Cardiac muscle cell (in vitro differentiated cells and primary cell): ENCODE results near the gene IL31. TPM values are rescaled to one million over a fixed set of nuclear protein-coding genes. Genes with fewer than 3 reads are reported as not detected.

Source experiments
- DNase-seq, 2 donors: peaks; one replicate each; pipeline versions ENCODE4 v3.0.0 to v3.0.0-alpha.2; 2010 to 2017; ENCODE audit warnings: low read depth in 1 of 2, low spot score in 1 of 2
- H3K27ac ChIP-seq: fragments of 200-600 bp; sonication (generic); 2 replicates; pipeline ENCODE4 v1.5.1; 2016
- H3K27me3 ChIP-seq: fragments of 200-600 bp; sonication (generic); 2 replicates; pipeline ENCODE4 v1.6.0; 2016; ENCODE audit warnings: control low read depth
- H3K36me3 ChIP-seq: fragments of 200-600 bp; sonication (generic); 2 replicates; pipeline ENCODE4 v1.5.1; 2016; ENCODE audit warnings: control low read depth
- H3K4me1 ChIP-seq: fragments of 200-600 bp; sonication (generic); 2 replicates; pipeline ENCODE4 v1.8.1; 2017; ENCODE audit warnings: low read depth, mild to moderate bottlenecking, mixed run types
- H3K4me3 ChIP-seq: fragments of 200-600 bp; sonication (generic); 2 replicates; pipeline ENCODE4 v1.5.1; 2016; ENCODE audit warnings: mild to moderate bottlenecking
- H3K9me3 ChIP-seq: fragments of 200-600 bp; sonication (generic); 2 replicates; pipeline ENCODE4 v1.5.1; 2017; ENCODE audit warnings: low read depth, mild to moderate bottlenecking, control low read depth
- CTCF ChIP-seq: IDR thresholded peaks from 2 replicates; pipeline ENCODE4 v1.5.1; 2012; ENCODE audit warnings: low read depth, mild to moderate bottlenecking, low read length
- polyA plus RNA-seq: library from polyadenylated mRNA; unstranded; fragments of >200 nt; fragmentation: Nextera tagmentation; extraction: Ambion mirVana; gene quantifications from 2 replicates; pipeline ENCODE4 v1.2.1, GENCODE V29; 2016
- total RNA-seq: library from RNA; depleted of rRNA; stranded (reverse); fragments of >200 nt; gene quantifications from 2 replicates; pipeline ENCODE4 v1.2.3, GENCODE V29; 2016

Gene IL31
- total RNA-seq (not detected in 2 replicates), polyA plus RNA-seq (not detected in 2 replicates)

GRCh38 chr12:122174155-122174845, at the start of gene IL31:
Gene IL31 (minus strand): TSS chr12:122174221. CDS start chr12:122174172, 49 bp downstream.
- Histone ChIP-seq H3K4me3 (no peak within 1 kb of the TSS), H3K4me1 (no peaks in the 10 kb centered on the region), H3K36me3 (no peaks in the 10 kb centered on the region), H3K27ac (no peak within 1 kb of the TSS), H3K27me3 (no peaks in the 10 kb centered on the region), H3K9me3 (no peaks in the 10 kb centered on the region)
- no peak for DNase-seq
- TF ChIP-seq CTCF: no peak

GRCh38 chr12:122216445-122216844, 42.4 kb upstream of the IL31 start:
- no peak overlapping the region for H3K4me3 ChIP-seq
- peaks cover 72% of the 10 kb centered on the region for H3K36me3 ChIP-seq
- no peaks in the 10 kb centered on the region for H3K27me3 ChIP-seq
- DNase-seq: no peak
- no peak for TF ChIP-seq CTCF
- H3K27ac ChIP-seq: no peak overlapping the region
- H3K4me1 ChIP-seq: no peaks in the 10 kb centered on the region
- H3K9me3 ChIP-seq: no peaks in the 10 kb centered on the region

GRCh38 chr12:122215771-122216170, 41.8 kb upstream of the IL31 start:
- Histone ChIP-seq H3K4me3 (no peak overlapping the region), H3K27ac (no peak overlapping the region), H3K36me3 (peaks cover 73% of the 10 kb centered on the region), H3K27me3 (no peaks in the 10 kb centered on the region), H3K9me3 (no peaks in the 10 kb centered on the region), H3K4me1 (no peaks in the 10 kb centered on the region)
- no peak for DNase-seq
- TF ChIP-seq CTCF: no peak

GRCh38 chr12:122208073-122208820, 34.2 kb upstream of the IL31 start:
- TF ChIP-seq CTCF: no peak
- Histone ChIP-seq H3K27ac (no peak overlapping the region), H3K4me1 (no peaks in the 10 kb centered on the region), H3K9me3 (no peaks in the 10 kb centered on the region), H3K4me3 (no peak overlapping the region), H3K27me3 (peaks cover 24% of the 10 kb centered on the region), H3K36me3 (peaks cover 38% of the 10 kb centered on the region)
- no peak for DNase-seq

- no peaks in the 10 kb centered on the region for H3K4me1 ChIP-seq
- H3K4me3 ChIP-seq: no peak overlapping the region
- no peak for DNase-seq
- TF ChIP-seq CTCF: no peak
- no peak overlapping the region for H3K27ac ChIP-seq
- peaks cover 33% of the 10 kb centered on the region for H3K27me3 ChIP-seq
- peaks cover 31% of the 10 kb centered on the region for H3K36me3 ChIP-seq
- no peaks in the 10 kb centered on the region for H3K9me3 ChIP-seq
These were observed 33.4 kb upstream of the IL31 start for GRCh38 chr12:122207391-122207790.
